ENCODE data around the gene ERBB4.

Gene ERBB4

DNA sequence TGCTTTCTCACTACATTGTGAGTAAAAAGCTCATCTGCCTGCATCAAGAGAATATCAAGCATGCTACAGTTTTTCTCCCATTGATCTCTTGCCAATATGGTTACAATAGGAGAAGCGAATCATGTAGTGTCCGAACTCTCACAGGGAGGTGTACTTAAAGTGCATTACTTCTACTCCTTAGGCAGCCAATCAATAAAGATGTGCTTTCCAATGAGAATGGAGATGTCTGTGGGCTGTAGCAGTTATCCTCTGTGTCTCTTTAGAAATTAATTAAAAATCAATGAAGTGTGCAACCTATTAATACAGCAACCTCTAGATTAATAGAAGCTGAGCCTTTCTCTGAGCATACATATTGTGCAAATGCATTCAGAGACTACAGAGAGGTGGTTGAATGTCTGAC is 1098.5 kb downstream of the ERBB4 start:
- TF ChIP-seq TOX (CRISPR knock-in tag; IDR thresholded peaks at IDR 0.05; ENCODE audit: borderline replicate concordance) = no peak
- TF ChIP-seq, protein P1, sequence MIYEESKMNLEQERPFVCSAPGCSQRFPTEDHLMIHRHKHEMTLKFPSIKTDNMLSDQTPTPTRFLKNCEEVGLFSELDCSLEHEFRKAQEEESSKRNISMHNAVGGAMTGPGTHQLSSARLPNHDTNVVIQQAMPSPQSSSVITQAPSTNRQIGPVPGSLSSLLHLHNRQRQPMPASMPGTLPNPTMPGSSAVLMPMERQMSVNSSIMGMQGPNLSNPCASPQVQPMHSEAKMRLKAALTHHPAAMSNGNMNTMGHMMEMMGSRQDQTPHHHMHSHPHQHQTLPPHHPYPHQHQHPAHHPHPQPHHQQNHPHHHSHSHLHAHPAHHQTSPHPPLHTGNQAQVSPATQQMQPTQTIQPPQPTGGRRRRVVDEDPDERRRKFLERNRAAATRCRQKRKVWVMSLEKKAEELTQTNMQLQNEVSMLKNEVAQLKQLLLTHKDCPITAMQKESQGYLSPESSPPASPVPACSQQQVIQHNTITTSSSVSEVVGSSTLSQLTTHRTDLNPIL (CRISPR knock-in tag; IDR thresholded peaks at IDR 0.05; ENCODE audit: low read depth) = no peak
- TF ChIP-seq PPARA (CRISPR knock-in tag; IDR thresholded peaks at IDR 0.05; ENCODE audit: borderline replicate concordance) = no peak
- no peak for TF ChIP-seq SNAI2 (CRISPR knock-in tag; IDR thresholded peaks at IDR 0.05)
- no peak for TF ChIP-seq TCF4 (CRISPR knock-in tag; IDR thresholded peaks at IDR 0.05; ENCODE audit: borderline replicate concordance)
- no peak for TF ChIP-seq ZC3H10 (CRISPR knock-in tag; IDR thresholded peaks at IDR 0.05)
- TF ChIP-seq ZFP30 (CRISPR knock-in tag; IDR thresholded peaks at IDR 0.05) = no peak
- TF ChIP-seq ARNTL (CRISPR knock-in tag; IDR thresholded peaks at IDR 0.05; ENCODE audit: borderline replicate concordance, low read depth) = no peak
- no peak for TF ChIP-seq BACH2 (CRISPR knock-in tag; IDR thresholded peaks at IDR 0.05; ENCODE audit: borderline replicate concordance)
- TF ChIP-seq, protein P2, sequence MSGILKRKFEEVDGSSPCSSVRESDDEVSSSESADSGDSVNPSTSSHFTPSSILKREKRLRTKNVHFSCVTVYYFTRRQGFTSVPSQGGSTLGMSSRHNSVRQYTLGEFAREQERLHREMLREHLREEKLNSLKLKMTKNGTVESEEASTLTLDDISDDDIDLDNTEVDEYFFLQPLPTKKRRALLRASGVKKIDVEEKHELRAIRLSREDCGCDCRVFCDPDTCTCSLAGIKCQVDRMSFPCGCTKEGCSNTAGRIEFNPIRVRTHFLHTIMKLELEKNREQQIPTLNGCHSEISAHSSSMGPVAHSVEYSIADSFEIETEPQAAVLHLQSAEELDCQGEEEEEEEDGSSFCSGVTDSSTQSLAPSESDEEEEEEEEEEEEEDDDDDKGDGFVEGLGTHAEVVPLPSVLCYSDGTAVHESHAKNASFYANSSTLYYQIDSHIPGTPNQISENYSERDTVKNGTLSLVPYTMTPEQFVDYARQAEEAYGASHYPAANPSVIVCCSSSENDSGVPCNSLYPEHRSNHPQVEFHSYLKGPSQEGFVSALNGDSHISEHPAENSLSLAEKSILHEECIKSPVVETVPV (CRISPR knock-in tag; IDR thresholded peaks at IDR 0.05) = no peak
- no peak for TF ChIP-seq PATZ1 (CRISPR knock-in tag; IDR thresholded peaks at IDR 0.05; ENCODE audit: borderline replicate concordance)
- no peak for ATAC-seq

- TF ChIP-seq, protein P3, sequence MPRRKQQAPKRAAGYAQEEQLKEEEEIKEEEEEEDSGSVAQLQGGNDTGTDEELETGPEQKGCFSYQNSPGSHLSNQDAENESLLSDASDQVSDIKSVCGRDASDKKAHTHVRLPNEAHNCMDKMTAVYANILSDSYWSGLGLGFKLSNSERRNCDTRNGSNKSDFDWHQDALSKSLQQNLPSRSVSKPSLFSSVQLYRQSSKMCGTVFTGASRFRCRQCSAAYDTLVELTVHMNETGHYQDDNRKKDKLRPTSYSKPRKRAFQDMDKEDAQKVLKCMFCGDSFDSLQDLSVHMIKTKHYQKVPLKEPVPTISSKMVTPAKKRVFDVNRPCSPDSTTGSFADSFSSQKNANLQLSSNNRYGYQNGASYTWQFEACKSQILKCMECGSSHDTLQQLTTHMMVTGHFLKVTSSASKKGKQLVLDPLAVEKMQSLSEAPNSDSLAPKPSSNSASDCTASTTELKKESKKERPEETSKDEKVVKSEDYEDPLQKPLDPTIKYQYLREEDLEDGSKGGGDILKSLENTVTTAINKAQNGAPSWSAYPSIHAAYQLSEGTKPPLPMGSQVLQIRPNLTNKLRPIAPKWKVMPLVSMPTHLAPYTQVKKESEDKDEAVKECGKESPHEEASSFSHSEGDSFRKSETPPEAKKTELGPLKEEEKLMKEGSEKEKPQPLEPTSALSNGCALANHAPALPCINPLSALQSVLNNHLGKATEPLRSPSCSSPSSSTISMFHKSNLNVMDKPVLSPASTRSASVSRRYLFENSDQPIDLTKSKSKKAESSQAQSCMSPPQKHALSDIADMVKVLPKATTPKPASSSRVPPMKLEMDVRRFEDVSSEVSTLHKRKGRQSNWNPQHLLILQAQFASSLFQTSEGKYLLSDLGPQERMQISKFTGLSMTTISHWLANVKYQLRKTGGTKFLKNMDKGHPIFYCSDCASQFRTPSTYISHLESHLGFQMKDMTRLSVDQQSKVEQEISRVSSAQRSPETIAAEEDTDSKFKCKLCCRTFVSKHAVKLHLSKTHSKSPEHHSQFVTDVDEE (CRISPR knock-in tag; IDR thresholded peaks at IDR 0.05) = no peak
- TF ChIP-seq GLIS3 (CRISPR knock-in tag; IDR thresholded peaks at IDR 0.05) = no peak
- TF ChIP-seq PATZ1 (CRISPR knock-in tag; IDR thresholded peaks at IDR 0.05; ENCODE audit: borderline replicate concordance) = no peak
- TF ChIP-seq, protein P4, sequence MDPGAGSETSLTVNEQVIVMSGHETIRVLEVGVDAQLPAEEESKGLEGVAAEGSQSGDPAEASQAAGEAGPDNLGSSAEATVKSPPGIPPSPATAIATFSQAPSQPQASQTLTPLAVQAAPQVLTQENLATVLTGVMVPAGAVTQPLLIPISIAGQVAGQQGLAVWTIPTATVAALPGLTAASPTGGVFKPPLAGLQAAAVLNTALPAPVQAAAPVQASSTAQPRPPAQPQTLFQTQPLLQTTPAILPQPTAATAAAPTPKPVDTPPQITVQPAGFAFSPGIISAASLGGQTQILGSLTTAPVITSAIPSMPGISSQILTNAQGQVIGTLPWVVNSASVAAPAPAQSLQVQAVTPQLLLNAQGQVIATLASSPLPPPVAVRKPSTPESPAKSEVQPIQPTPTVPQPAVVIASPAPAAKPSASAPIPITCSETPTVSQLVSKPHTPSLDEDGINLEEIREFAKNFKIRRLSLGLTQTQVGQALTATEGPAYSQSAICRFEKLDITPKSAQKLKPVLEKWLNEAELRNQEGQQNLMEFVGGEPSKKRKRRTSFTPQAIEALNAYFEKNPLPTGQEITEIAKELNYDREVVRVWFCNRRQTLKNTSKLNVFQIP (CRISPR knock-in tag; IDR thresholded peaks at IDR 0.05; ENCODE audit: borderline replicate concordance, low read depth) = no peak
- no peak for TF ChIP-seq TOX (CRISPR knock-in tag; IDR thresholded peaks at IDR 0.05; ENCODE audit: borderline replicate concordance)
- TF ChIP-seq CSDC2 (CRISPR knock-in tag; IDR thresholded peaks at IDR 0.05) = no peak
- no peak for ATAC-seq
These were observed 1099.6 kb downstream of the ERBB4 start for GRCh38 chr2:211439011-211439410.

GRCh38 chr2:211437396-211437795 is 1101.2 kb downstream of the ERBB4 start:
- no peak for ATAC-seq

More at GRCh38 chr2:211437396-211437795, 1101.2 kb downstream of the ERBB4 start:
- TF ChIP-seq ZNF8 (CRISPR knock-in tag; IDR thresholded peaks at IDR 0.05) = no peak
- no peak for TF ChIP-seq RARB (CRISPR knock-in tag; IDR thresholded peaks at IDR 0.05)
- TF ChIP-seq OSR1 (CRISPR knock-in tag; IDR thresholded peaks at IDR 0.05) = no peak
- no peak for TF ChIP-seq GLIS3 (CRISPR knock-in tag; IDR thresholded peaks at IDR 0.05)
- TF ChIP-seq PATZ1 (CRISPR knock-in tag; IDR thresholded peaks at IDR 0.05; ENCODE audit: borderline replicate concordance) = no peak

All from SK-N-SH treated with all-trans-retinoic acid at 6 μM for 48 hours (cell line).